Hepatic stellate cell (primary cell): ENCODE results near the gene RASD1.

Experiments used
- DNase-seq: peaks from one replicate; pipeline ENCODE4 v3.0.0; 2011; ENCODE audit warnings: low spot score

RASD1 gene

DNA sequence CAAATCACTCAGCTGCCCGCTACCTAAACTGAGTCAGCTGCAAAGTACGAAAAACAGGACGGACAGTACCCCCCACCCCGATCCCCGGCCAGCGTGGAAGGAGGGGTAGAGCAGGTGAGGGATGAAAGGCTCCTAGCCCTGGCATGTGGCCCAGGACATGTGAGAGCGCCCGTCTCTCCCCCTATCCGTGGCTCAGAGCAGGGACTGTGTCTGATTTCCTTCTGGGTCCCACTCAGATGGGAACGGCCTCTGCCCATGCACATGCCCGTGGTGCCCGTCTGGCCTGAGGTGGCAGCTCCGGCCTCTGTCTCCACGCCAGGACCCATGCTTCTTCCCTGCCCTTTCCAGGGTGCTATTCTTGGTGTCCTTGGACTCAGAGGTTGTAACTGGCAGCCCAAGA, 30.2 kb upstream of the RASD1 start:
- no peak for DNase-seq

DNA sequence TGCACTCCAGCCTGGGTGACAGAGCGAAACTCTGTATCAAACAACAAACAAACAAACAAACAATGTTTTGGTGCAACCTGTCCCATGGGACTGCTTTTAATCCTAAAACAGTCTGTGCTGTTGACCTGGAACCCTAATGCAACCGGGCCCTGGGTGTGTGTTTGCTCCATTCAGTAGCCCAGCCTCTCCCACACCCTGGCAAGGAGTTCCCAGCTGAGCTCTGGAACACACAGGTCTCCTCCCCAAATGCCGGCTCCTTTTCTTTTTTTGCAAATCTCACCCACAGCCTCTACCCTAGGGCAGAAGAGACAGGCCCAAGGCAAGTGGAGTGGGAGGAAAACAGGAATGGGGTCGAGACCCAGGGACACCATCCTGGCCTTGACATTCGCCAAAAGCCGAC, 29.8 kb upstream of the RASD1 start:
- no peak for DNase-seq

DNA sequence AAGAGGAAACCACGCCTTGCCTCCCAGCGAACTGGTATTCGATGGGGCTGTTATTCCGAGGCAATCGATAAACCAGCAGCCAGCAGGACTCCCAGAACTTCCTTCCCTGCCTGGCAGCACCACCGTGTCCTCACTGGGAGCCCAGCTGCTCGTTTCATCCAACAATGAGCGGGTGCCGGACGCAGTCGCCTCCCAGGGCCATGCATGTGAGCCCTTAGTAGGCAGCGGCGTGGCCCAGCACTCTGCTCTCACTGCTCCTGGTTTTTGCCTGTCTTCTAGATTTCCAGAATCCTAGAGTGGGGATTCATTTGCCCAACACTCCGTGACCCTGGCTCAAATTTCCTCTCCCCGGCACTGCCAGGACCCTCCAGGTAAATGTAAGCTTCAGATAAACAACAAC, 29.1 kb upstream of the RASD1 start:
- no peak for DNase-seq

DNA sequence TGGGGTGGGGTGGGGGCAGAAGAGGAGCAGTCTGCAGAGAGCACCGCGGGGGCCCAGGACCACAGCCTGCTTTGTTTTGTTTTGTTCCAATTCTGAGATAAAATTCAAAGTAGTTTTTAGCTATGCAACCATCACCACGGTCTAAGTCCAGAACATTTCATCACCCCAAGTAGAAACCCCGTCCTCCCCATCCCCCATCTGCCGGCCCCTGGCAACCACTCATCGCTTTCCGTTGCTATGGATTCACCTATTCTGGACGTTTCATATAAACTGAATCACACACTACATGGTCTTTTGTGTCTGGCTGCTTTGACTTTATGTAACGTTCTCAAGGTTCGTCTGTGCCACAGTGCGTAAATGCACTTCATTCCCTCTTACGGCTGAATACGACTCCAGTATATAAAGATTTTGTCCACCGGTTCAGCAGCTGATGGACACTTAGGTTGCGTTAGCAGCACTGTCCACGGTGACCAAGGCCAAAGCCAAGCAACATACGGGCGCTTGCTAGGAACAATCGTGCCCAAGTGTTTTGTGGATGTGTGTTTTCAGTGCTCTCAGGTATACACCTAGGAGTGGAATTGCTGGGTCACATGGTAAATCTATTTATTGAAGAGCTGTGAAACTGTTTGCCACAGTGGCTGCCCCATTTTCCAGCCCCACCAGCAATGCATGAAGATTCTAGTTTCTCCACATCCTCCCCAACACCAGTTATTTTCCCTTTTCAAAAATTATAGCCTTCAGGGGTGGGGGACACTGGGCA, 27.7 kb upstream of the RASD1 start:
- no peak for DNase-seq

DNA sequence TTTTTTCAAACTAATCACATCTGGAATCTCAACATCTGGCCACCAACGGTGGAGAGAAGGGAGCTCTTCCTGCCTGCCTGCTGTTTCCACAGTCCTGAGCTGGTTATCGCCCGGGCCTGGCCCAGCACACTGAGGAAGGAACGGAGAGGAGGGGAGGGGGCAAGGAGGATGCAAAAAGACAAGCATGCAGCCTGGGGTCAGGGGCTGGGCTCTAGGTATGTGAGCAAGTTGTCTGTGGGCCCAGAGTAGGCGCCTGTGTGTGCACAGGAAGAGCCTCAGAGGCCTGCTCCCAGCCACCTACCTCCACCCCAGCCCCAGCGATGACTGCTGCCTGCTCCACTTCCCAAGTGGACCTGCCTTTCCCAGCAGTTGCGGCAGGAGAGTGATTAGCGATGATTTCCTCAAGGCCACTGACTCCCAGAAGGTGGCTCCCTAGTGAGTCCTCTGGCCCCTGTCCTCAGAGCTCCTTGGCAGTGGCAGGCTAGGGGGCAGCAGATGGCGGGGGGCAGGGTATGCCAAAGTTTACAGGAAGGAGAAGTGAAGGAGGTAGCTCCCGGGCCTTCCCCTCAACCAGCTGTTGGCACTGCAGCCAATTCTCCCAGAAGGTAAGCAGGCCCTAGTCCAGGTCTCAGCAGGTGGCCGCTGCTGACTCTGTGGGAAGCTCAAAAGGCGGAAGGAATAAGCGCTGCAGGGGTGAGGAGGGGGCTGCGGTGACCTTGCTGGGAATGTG, 27.0 kb upstream of the RASD1 start:
- no peak for DNase-seq

DNA sequence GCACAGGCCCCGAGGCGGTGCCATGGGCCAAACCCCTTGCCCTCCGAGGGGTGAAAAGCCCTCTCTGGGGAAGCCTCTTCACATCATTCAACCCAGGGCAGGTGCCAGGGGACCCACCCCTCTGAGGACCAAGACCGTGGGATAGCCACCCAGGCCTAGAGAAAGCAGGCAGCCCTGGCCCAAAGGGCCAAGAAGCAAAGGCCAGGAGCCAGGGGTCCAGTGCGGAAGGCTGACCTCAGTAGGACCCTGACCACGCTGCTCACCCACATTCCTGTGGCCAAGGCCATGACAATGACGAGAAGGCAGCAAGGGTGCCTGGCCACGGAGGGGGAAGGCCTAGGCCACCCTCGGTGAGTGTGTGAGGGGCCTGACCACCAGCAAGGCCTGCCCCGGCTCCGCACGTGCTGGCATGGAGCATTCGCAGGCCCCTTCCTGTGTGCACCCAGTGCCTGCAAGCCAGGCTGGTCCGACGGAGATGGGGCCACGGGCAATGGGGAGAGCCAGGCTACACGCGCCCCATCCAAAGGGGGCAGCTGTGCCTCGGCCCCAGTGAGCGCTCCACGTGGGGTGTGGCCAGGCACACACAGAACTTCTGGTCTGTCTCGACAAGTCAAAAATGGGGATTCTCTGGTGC, 24.5 kb upstream of the RASD1 start:
- no peak for DNase-seq

DNA sequence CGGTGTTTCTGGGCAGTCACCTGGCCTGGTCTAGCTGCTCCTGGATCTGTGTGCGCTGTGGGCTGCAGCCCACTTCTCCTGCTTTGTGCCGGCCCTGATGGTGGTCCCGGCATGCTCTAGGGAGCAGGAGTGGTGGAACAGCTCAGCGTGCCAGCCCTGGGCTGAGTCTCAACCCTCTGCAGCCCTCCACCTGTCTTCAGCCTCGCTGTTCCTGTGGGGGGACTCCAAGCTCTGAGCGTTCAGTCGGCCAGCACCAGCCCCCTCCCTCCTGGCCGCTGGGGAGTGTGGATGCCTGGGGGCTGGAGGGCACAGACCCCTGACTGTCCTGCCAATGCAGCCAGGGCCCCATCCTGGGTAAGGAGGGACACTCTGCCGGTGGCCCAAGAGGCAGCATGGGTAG, 23.7 kb upstream of the RASD1 start:
- DNase-seq, result no peak

DNA sequence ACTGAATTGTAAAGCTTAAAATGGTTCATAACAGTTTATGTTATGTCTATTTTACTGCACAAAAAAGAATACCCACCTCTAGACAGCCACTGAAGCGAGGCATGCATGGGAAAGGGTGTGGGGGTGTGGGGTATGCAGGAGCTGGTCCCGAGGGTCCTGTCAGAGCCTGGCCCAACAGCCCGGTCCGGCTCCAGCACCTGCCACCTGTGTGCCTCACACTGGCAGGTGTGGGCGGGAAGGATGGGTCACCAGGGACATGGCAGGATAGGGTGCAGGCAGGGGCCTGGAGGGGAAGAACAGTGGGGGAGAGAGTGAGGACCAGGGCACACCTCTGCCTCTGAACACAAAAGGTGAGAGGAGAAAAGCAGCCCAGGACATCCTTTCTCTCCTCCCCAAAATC, 22.8 kb upstream of the RASD1 start:
- no peak for DNase-seq

DNA sequence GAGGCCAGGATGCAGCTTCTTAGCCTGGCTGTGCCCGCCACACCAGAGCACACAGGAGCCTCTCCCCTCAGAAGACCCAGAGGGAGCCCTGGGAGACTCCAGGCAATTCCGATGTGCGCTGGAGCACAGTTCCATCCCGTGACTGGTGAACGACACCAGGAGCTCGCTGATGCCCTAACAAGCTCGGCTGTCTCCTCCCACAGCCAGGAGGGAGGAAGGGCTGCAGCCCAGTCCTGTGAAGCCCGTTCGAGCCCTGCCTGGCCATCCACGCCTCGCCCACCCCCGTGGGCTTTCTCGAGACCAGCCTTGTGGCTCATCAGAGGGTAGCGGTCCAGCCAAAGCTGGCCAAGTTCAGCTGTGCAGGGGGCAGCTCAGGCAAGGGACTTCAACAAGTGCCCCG, 21.8 kb upstream of the RASD1 start:
- DNase-seq, result no peak

DNA sequence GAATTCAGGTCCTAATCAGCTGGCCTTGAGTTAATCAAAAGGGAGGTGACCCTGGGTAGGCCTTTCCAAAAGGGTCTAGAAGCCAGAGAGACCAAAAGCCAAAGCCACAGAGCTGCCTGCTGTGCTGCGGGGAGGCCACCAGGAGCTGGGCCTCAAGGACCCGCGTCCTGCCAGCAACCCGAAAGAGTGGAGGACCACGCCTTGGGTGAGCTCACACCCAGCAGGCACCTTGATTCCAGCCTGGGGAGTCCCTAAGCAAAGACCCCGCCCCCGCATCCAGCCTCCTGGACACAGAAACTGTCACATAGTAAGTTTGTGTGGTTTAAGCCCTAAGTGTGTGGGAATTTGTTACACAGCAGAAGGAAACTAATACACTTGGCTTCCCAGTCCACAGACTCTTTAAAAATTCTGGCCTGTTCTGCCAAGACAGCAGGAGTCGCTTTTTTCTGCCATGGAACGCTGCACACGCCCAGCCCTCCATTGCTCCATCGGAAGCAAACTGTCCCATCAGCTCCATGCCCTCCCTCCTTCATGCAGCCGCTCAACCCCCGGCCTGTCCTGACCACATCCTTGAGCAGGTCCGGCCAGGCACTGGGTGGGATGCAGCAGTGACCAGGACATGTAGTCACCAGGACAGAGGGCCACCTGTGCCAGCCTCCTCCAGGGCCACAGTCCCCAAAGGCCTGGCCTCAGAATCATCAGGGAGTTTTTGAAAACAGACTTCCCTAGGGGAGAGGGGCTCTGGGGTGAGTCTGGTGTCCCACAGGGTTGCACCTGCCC, 20.9 kb upstream of the RASD1 start:
- no peak for DNase-seq

DNA sequence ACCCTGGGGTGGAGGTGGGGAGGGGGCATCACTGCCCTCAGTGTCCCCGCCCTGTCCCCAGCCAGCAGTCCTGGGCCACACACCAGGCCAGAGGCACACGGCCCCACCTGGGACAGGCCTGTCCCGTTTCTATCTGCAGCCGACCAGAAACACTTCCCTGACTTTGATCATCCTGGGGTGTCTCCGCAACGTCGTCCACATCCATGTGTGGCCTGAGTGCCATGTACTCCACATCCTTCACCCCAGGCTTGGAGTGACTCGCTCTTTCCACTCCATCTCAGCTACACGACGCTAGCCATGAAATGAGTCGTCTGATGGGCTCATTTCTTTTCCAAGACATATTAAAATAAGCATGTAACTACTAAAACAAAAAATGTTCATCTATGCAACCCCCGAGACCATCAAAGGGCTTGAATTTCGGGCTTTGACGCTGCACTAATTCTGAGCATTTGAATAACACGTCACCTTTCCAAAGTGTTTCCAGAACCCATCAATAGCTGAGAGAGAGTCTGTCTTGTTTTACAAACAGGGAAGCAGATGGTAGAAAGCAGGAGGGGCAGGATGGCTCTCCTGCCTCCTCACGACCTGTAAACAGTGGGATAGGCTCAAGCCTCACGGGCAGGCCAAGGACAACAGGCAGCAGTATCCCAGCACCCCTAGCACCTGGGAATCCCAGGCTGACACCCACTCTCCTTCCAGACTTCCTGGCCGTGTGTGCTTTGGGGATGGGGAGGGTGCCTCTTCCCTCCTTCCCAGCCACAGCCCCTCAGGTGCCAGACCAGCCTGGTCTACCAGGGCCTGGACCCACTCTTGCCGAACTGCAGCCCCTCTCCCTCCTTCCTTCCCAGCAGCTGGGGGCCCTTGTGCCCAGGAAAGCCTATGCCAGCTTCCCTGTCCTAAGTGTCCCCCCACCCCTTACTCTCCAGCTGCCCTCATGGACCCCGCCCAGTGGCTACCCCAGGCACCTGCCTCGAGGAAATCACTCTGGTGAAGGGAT, 20.0 kb upstream of the RASD1 start:
- no peak for DNase-seq

DNA sequence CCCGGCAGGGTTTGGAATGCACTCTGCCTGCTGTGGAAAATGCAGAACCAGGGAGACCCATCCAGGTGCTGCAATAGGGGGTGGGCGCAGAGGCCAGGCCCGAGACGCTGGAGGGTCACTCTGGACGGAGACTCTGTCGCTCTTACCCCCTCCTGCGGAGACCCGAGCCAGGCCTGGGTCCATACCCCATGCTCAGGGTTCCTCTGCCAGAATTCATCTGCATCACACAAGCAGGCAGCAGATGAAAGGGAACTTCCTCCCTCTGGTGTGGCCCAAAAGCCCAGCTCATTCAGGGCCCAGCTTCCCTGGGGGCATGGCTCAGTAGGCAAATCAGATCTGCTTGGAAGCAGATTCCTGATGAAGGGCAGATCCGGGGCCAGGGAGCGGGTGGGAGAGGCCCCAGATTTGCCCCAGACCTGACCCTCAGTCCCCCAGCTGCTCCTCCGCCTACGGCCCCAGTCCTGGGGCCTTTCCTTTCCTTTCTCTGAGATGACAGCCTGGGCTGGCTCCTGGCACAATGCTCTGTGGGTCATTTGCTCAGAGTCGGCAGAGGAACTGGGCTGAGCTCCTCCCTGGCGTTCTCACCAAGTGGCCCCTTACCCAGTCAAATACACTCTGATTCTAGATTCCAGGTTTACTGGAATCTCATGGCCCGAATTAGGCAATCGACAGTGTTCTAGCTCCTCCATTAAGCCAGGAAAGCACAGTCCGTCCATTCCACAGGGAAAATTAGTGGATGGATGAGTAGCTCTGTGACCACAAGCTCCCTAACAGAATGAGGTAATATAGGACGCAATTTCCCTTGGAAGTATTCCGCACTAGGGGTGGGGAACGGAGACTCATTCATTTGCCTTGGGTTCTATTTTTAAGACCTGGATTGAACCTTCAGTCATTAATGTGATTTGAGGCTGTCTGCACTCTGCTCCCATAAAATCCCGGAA, 19.1 kb upstream of the RASD1 start:
- no peak for DNase-seq

DNA sequence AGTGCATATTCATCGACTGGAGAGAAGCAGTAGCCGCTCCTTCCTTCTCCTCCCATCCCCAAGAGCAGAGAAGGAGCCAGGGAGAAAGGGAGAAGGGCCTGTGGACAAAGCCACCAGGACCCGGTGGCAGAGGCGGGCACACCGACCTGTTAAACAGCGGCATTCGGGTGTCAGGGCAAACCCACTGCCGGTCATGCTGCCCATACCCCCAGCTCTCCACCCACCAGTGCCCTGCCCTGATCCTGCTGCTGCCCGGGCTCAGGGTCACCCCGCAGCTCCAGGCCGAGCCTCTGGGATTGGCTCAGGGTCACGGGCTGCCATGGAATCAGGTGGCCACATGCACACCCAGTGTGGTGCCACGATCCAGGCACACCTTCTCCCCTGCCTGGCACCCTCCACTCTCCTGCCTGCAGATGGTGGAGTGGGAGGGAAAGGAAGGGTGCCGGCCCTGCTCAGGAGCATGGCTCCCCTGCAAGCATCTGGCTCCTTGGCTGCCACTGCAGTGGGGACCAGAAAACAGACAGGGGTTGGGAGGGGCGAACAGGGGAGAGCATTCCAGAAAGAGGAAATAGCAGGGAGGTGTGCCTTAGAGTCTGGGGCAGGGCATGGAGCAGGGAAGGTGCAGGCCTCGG, 18.3 kb upstream of the RASD1 start:
- no peak for DNase-seq

DNA sequence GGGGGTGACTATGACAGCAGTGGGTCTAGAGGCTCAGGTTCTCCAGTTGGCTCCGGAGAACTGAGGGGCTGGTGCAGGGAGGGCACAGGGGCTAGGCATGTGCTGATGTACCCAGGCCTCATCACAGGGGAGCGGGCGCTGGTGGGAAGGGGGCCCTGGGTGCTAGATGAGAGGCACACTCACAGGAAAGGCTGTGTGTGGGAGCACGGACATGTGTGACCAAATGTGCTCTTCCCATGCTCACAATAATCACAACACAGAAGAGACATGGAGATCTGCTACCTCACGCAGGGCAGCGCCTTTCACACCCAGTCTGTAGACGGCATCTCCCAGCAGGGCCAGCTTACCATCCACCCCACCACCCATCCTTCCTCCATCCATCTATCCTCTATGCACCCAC, 17.4 kb upstream of the RASD1 start:
- no peak for DNase-seq

DNA sequence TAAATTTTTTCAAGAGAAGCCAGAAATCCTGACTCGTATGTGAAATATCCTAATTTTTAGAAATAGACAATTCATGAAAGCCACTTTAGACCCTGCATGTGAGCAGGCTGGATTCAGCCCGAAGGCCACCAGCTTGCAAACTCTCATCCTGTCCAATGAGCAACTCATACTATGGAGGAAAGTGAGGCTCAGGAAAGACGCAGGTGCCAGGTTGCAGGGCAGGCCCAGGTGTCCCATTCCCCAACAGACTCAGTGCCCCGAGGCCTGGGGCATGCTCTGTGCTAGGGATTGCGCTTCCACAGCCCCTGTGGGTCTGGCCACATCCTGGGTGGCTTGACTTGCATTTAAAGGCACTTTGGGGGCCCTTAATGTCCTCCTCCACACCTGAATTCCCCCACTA, 16.7 kb upstream of the RASD1 start:
- DNase-seq, result no peak

DNA sequence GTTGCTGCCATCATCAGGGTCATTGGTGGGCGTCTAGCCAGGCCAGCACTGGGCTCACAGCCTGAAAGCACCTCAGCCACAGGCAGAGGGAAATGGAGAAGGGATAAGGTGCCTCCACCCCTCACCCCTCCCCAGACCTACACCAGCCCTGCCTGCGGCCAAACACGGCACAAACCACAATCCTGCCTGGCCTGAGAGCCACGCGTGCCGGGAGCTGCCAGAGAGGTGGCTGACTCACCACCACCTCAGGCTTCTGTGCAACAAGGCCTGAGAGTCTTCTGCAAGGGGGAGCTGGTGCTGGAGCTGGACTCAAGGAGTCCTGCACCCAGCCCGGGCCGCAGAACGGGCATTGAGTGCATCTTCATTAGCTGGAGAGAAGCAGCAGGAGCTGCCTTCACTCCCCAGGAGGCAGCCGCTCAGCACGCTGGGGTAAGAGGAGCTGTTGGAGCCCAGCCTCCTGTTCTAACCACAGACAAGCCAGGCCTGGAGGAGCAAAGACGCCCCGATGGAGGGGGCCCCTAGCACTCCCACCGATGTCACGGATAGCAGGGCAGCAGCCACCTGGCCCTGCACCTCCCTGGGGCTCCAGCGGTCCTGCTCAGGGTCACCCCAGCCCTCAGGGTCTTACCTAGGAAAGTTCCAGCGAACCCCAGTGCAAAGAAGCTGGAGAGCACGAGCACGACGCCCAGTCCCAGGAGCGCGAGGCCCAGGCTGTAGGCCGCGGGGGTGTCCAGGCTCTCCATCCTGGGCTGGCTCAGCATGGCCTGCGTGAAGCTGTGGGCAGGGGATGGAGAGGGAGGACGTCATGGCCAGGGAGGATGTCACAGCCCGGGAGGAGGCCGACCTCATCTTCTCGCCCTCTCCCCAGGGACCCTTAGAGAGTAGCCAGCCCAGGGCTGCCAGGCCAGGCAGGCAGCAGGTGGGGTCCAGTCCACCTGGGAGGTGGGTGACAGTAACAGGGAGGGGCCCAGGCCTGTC, 16.0 kb upstream of the RASD1 start:
- peak; percentile 97 for DNase-seq

DNA sequence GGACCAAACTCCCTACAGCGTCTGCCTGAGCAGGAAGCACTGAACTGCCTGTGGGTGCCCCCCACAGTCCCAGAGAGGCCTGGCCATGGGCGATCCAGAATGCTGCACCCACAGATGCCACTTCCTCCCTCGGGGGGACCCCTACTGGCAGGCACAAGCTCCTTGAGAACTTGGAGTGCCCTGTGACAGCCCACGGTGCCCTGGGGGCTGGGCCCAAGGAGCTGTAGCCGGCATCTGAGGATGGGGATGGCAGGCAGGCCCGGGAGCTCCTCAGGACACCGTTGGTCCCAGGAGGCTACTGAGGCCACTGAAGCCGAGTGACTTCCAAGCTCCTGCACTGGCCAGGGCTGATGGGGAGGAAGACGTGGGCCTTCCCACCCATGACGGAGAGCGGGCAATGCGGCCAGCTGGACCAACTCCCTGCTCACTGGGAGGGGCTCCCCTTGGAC, 15.1 kb upstream of the RASD1 start:
- DNase-seq, result no peak
